ENCODE data around the gene CXCL8. TPM values are rescaled to one million over a fixed set of nuclear protein-coding genes. Genes with fewer than 3 reads are reported as not detected.

The CXCL8 gene
- total and polyA plus RNA-seq, 9 of the 15 experiments (the other 6 are each of a cell fraction or from before 2014, with no cell fraction given): 1.6 to 7.7 (median 3.3) TPM

- no peak for TF ChIP-seq FOXM1 (IDR thresholded peaks at IDR 0.05; ENCODE audit: low read depth)
- no peak for TF ChIP-seq FOXM1 (CRISPR knock-in tag; IDR thresholded peaks at IDR 0.05; ENCODE audit: low read depth)
- no peak for TF ChIP-seq MTA2 (IDR thresholded peaks at IDR 0.05; ENCODE audit: low read depth)
- TF ChIP-seq NR1H2 (CRISPR knock-in tag; IDR thresholded peaks at IDR 0.05): no peak
- no peak for TF ChIP-seq TRIM28 (IDR thresholded peaks at IDR 0.05)
- no peak for TF ChIP-seq ATF6 (CRISPR knock-in tag; IDR thresholded peaks at IDR 0.05)
- no peak for TF ChIP-seq MYNN (IDR thresholded peaks at IDR 0.05)
- no peak for TF ChIP-seq MYNN (CRISPR knock-in tag; IDR thresholded peaks at IDR 0.05)
- no peak for TF ChIP-seq XRCC4 (IDR thresholded peaks at IDR 0.05; ENCODE audit: extremely low read depth, insufficient read depth, insufficient read length)
- TF ChIP-seq ETS2 (tag; IDR thresholded peaks at IDR 0.05; ENCODE audit: borderline replicate concordance, poor library complexity, severe bottlenecking): no peak
- TF ChIP-seq ZKSCAN3 (CRISPR knock-in tag; IDR thresholded peaks at IDR 0.05): no peak
- TF ChIP-seq SNIP1 (IDR thresholded peaks at IDR 0.05; ENCODE audit: low read depth): no peak
- TF ChIP-seq RBM17 (IDR thresholded peaks at IDR 0.05; ENCODE audit: borderline replicate concordance, low read depth, low read length): no peak
- TF ChIP-seq, protein P1, sequence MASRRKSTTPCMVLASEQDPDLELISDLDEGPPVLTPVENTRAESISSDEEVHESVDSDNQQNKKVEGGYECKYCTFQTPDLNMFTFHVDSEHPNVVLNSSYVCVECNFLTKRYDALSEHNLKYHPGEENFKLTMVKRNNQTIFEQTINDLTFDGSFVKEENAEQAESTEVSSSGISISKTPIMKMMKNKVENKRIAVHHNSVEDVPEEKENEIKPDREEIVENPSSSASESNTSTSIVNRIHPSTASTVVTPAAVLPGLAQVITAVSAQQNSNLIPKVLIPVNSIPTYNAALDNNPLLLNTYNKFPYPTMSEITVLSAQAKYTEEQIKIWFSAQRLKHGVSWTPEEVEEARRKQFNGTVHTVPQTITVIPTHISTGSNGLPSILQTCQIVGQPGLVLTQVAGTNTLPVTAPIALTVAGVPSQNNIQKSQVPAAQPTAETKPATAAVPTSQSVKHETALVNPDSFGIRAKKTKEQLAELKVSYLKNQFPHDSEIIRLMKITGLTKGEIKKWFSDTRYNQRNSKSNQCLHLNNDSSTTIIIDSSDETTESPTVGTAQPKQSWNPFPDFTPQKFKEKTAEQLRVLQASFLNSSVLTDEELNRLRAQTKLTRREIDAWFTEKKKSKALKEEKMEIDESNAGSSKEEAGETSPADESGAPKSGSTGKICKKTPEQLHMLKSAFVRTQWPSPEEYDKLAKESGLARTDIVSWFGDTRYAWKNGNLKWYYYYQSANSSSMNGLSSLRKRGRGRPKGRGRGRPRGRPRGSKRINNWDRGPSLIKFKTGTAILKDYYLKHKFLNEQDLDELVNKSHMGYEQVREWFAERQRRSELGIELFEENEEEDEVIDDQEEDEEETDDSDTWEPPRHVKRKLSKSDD (conservative IDR thresholded peaks at IDR 0.05; ENCODE audit: low read length): no peak
Measured at GRCh38 chr4:73742490-73743160, 2.3 kb downstream of the CXCL8 start (continued).
